ENCODE results near the gene PANK2. TPM values are rescaled to one million over a fixed set of nuclear protein-coding genes. Genes with fewer than 3 reads are reported as not detected.

The PANK2 gene
- polyA plus RNA-seq, 1 of the 3 experiments (the other 2 are of a cell fraction) = 17.7 TPM

DNA sequence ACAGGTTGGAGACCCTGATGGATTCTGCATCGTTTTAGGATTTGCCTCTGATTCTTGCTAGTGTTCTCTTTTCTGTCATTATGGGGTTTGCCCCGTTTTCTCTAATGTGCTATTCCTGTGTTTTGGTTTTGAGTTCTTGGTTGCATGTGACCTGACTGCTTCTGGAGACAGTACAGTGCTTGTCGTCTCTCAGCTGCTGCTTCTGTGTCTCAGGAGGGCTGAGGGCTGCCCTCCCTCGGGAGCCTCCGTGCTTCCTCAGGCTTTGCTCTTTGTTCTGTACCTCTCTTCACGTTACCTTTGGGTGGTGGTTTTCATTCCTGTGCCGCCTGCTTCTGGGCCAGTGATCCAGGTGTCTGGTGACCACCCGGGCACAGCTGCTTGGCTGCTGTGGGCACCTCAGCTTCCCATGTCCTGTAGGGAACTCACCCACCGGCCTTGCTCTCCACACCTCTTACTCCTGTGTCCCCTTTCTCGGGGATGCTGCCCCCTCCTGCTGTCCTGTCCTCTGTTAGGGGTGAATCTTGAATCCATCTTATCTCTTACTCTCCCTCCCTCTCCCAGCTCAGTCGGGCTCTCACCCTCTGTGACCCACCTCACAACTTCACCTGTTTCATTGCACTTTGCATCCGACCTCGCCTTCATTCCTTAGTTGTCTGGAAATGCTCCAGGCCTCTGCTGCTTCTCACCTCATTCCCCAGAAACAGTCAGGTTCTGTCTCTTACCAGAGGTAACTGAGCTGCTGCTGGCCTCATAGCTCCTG, 33.2 kb downstream of the PANK2 start:
- Histone ChIP-seq H3K9me2 (no peaks in the 10 kb centered on the region), H3K4me1 (ENCODE audit: control insufficient read depth in 1 of 2, insufficient read depth in 2 of 2, low read depth in 1 of 2, low read length in 1 of 2) (peaks cover 9 to 13% of the 10 kb centered on the region in 2 experiments; a peak in 2 of 4 replicates), H3K36me3 (replicated peaks in 1 of 2; ENCODE audit: control insufficient read depth in 1 of 2, insufficient read depth in 2 of 2, low read length in 1 of 2) (peaks cover 47 to 50% of the 10 kb centered on the region in 2 experiments), H3K79me2 (ENCODE audit: insufficient read depth) (peaks cover 81% of the 10 kb centered on the region), H3F3A (replicated peaks; ENCODE audit: insufficient read depth) (peaks cover 23% of the 10 kb centered on the region), H3K9me3 (no peaks in the 10 kb centered on the region), H3K27ac (ENCODE audit: low read depth in 2 of 2, low read length in 1 of 2) (no peak overlapping the region; a peak in 1 of 4 replicates), H3K9ac (no peak overlapping the region), H3K27me3 (ENCODE audit: insufficient read depth) (no peaks in the 10 kb centered on the region), H3K4me3 (ENCODE audit: low read depth in 2 of 2, low read length in 1 of 2) (no peak overlapping the region), H3K4me2 (no peak overlapping the region), H4K20me1 (ENCODE audit: insufficient read depth) (peaks cover 75% of the 10 kb centered on the region), H2AFZ (ENCODE audit: low read depth) (no peak overlapping the region)
- ChIA-PET CTCF (interaction anchor here (0.6 kb wide), 1 partner anchor 236 kb away, joined by 3 read pairs; no protein-coding TSS in a partner anchor), POLR2A (interaction anchor here (0.9 kb wide), 1 partner anchor 24 kb away, joined by 5 read pairs; no protein-coding TSS in a partner anchor)
- 86% methylated on average over 13 of the region's 13 CpGs for WGBS (ENCODE audit: low lambda C conversion rate)
- TF ChIP-seq RAD21 (IDR thresholded peaks at IDR 0.05; ENCODE audit: low read length) = no peak
- TF ChIP-seq MXI1 (IDR thresholded peaks at IDR 0.05; ENCODE audit: low read depth, low read length) = no peak
- TF ChIP-seq CHD2 (IDR thresholded peaks at IDR 0.05; ENCODE audit: low read length, partially characterized antibody) = no peak
- DNase-seq = no peak

GRCh38 chr20:3922983-3923339, 33.8 kb downstream of the PANK2 start:
- no peak overlapping the region for H3K4me2 ChIP-seq
- POLR2A ChIA-PET = interaction anchor here (0.9 kb wide), 1 partner anchor 23 kb away, joined by 5 read pairs; no protein-coding TSS in a partner anchor

GRCh38 chr20:3923818-3924217, 34.6 kb downstream of the PANK2 start:
- Histone ChIP-seq H4K20me1 (ENCODE audit: insufficient read depth) (peaks cover 63% of the 10 kb centered on the region), H3K9ac (no peak overlapping the region), H3K79me2 (ENCODE audit: insufficient read depth) (peaks cover 66% of the 10 kb centered on the region), H3F3A (replicated peaks; ENCODE audit: insufficient read depth) (peaks cover 33% of the 10 kb centered on the region), H2AFZ (ENCODE audit: low read depth) (no peak overlapping the region), H3K4me1 (ENCODE audit: control insufficient read depth in 1 of 2, insufficient read depth in 2 of 2, low read depth in 1 of 2, low read length in 1 of 2) (peaks cover 9 to 16% of the 10 kb centered on the region in 2 experiments; a peak in 2 of 4 replicates), H3K9me3 (no peaks in the 10 kb centered on the region), H3K27me3 (ENCODE audit: insufficient read depth) (no peaks in the 10 kb centered on the region), H3K4me3 (ENCODE audit: low read depth in 2 of 2, low read length in 1 of 2) (no peak overlapping the region), H3K4me2 (no peak overlapping the region), H3K27ac (ENCODE audit: low read depth in 2 of 2, low read length in 1 of 2) (peak overlapping the region; percentile 5 to 6; a peak in 2 of 4 replicates), H3K9me2 (no peaks in the 10 kb centered on the region), H3K36me3 (replicated peaks in 1 of 2; ENCODE audit: control insufficient read depth in 1 of 2, insufficient read depth in 2 of 2, low read length in 1 of 2) (peaks cover 42 to 44% of the 10 kb centered on the region in 2 experiments)
- WGBS (ENCODE audit: low lambda C conversion rate) = 88% methylated on average over 1 of the region's 2 CpGs
- CTCF ChIA-PET = no interaction called here
- POLR2A ChIA-PET = no interaction called here
- DNase-seq = no peak
- TF ChIP-seq TAF1 (IDR thresholded peaks at IDR 0.05; ENCODE audit: borderline replicate concordance, low read depth, low read length) = no peak
- TF ChIP-seq, protein P1, sequence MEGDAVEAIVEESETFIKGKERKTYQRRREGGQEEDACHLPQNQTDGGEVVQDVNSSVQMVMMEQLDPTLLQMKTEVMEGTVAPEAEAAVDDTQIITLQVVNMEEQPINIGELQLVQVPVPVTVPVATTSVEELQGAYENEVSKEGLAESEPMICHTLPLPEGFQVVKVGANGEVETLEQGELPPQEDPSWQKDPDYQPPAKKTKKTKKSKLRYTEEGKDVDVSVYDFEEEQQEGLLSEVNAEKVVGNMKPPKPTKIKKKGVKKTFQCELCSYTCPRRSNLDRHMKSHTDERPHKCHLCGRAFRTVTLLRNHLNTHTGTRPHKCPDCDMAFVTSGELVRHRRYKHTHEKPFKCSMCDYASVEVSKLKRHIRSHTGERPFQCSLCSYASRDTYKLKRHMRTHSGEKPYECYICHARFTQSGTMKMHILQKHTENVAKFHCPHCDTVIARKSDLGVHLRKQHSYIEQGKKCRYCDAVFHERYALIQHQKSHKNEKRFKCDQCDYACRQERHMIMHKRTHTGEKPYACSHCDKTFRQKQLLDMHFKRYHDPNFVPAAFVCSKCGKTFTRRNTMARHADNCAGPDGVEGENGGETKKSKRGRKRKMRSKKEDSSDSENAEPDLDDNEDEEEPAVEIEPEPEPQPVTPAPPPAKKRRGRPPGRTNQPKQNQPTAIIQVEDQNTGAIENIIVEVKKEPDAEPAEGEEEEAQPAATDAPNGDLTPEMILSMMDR (IDR thresholded peaks at IDR 0.05) = no peak
- TF ChIP-seq FOSL2 (IDR thresholded peaks at IDR 0.05; ENCODE audit: borderline replicate concordance, low read depth) = no peak; the same call in 1 of the 2 replicates
- TF ChIP-seq CHD2 (IDR thresholded peaks at IDR 0.05; ENCODE audit: low read length, partially characterized antibody) = no peak
- no peak for TF ChIP-seq JUND (IDR thresholded peaks at IDR 0.05)
- no peak for TF ChIP-seq MEF2A (IDR thresholded peaks at IDR 0.05; ENCODE audit: borderline replicate concordance, low read depth)
- TF ChIP-seq USF2 (IDR thresholded peaks at IDR 0.05; ENCODE audit: borderline replicate concordance, low read depth, low read length) = no peak
- TF ChIP-seq SMC3 (IDR thresholded peaks at IDR 0.05; ENCODE audit: low read depth, low read length) = no peak

More at GRCh38 chr20:3922983-3923339, 33.8 kb downstream of the PANK2 start:
- TF ChIP-seq NFIC (IDR thresholded peaks at IDR 0.05; ENCODE audit: borderline replicate concordance) = no peak
- CTCF ChIA-PET = interaction anchor here (0.6 kb wide), 1 partner anchor 235 kb away, joined by 3 read pairs; no protein-coding TSS in a partner anchor
- 96% methylated on average over 4 of the region's 4 CpGs for WGBS (ENCODE audit: low lambda C conversion rate)
- H2AFZ ChIP-seq (ENCODE audit: low read depth) = no peak overlapping the region
- H3K36me3 ChIP-seq (replicated peaks in 1 of 2; ENCODE audit: control insufficient read depth in 1 of 2, insufficient read depth in 2 of 2, low read length in 1 of 2) = peaks cover 46 to 50% of the 10 kb centered on the region in 2 experiments
- H3K4me1 ChIP-seq (ENCODE audit: control insufficient read depth in 1 of 2, insufficient read depth in 2 of 2, low read depth in 1 of 2, low read length in 1 of 2) = peaks cover 9 to 16% of the 10 kb centered on the region in 2 experiments; a peak in 2 of 4 replicates
- no peaks in the 10 kb centered on the region for H3K9me2 ChIP-seq
- H3K9me3 ChIP-seq = no peaks in the 10 kb centered on the region
- H3K4me3 ChIP-seq (ENCODE audit: low read depth in 2 of 2, low read length in 1 of 2) = no peak overlapping the region
- no peaks in the 10 kb centered on the region for H3K27me3 ChIP-seq (ENCODE audit: insufficient read depth)
- H3F3A ChIP-seq (replicated peaks; ENCODE audit: insufficient read depth) = peaks cover 29% of the 10 kb centered on the region
- peaks cover 75% of the 10 kb centered on the region for H3K79me2 ChIP-seq (ENCODE audit: insufficient read depth)
- H4K20me1 ChIP-seq (ENCODE audit: insufficient read depth) = peaks cover 72% of the 10 kb centered on the region
- no peak for DNase-seq
- H3K9ac ChIP-seq = no peak overlapping the region
- no peak overlapping the region; a peak in 1 of 4 replicates for H3K27ac ChIP-seq (ENCODE audit: low read depth in 2 of 2, low read length in 1 of 2)
